HG03439 (cell line): ENCODE data around the gene EYA4.

Experiments
- ATAC-seq: cut with Tn5 transposase; IDR thresholded peaks from one replicate; pipeline ENCODE4 v1.9.1; 2021; ENCODE audit warnings: mild to moderate bottlenecking, moderate library complexity; ENCODE audit not compliant: unreplicated experiment

The EYA4 gene

GRCh38 chr6:133348846-133349245 lies 107.7 kb downstream of the EYA4 start:
- ATAC-seq, result no peak

GRCh38 chr6:133350928-133351327 lies 109.8 kb downstream of the EYA4 start:
- ATAC-seq, result no peak

GRCh38 chr6:133352046-133352445 lies 110.9 kb downstream of the EYA4 start:
- ATAC-seq, result no peak

GRCh38 chr6:133353061-133353460 lies 111.9 kb downstream of the EYA4 start:
- ATAC-seq, result no peak

- no peak for ATAC-seq
Observed at GRCh38 chr6:133355922-133356321, 114.8 kb downstream of the EYA4 start.

- ATAC-seq, result no peak
Observed at GRCh38 chr6:133358574-133359150, 117.5 kb downstream of the EYA4 start.

- no peak for ATAC-seq
Observed at GRCh38 chr6:133359256-133359655, 118.1 kb downstream of the EYA4 start.

- ATAC-seq, result no peak
Observed at GRCh38 chr6:133359760-133360159, 118.6 kb downstream of the EYA4 start.

GRCh38 chr6:133360194-133360593 lies 119.0 kb downstream of the EYA4 start:
- no peak for ATAC-seq

- no peak for ATAC-seq
Observed at GRCh38 chr6:133362813-133363212, 121.7 kb downstream of the EYA4 start.

- ATAC-seq, result no peak
Observed at GRCh38 chr6:133368664-133369063, 127.5 kb downstream of the EYA4 start.

GRCh38 chr6:133369773-133370272 lies 128.7 kb downstream of the EYA4 start:
- no peak for ATAC-seq

- no peak for ATAC-seq
Observed at GRCh38 chr6:133376743-133377142, 135.6 kb downstream of the EYA4 start.

GRCh38 chr6:133377219-133377618 lies 136.1 kb downstream of the EYA4 start:
- no peak for ATAC-seq

- no peak for ATAC-seq
Observed at GRCh38 chr6:133380047-133380446, 138.9 kb downstream of the EYA4 start.

GRCh38 chr6:133380723-133381122 lies 139.6 kb downstream of the EYA4 start:
- no peak for ATAC-seq

- ATAC-seq, result no peak
Observed at GRCh38 chr6:133388731-133389130, 147.6 kb downstream of the EYA4 start.

- no peak for ATAC-seq
Observed at GRCh38 chr6:133390168-133390567, 149.0 kb downstream of the EYA4 start.

- no peak for ATAC-seq
Observed at GRCh38 chr6:133392015-133392414, 150.9 kb downstream of the EYA4 start.

GRCh38 chr6:133392641-133393040 lies 151.5 kb downstream of the EYA4 start:
- ATAC-seq, result no peak

- ATAC-seq, result no peak
Observed at GRCh38 chr6:133393891-133394290, 152.7 kb downstream of the EYA4 start.

- ATAC-seq, result no peak
Observed at GRCh38 chr6:133394630-133395029, 153.5 kb downstream of the EYA4 start.
